GM18517 (cell line): ENCODE measurements around the gene MROH2A.

Source experiments
- ATAC-seq: cut with Tn5 transposase; IDR thresholded peaks from one replicate; pipeline ENCODE4 v1.9.1; 2021; ENCODE audit warnings: mild to moderate bottlenecking, moderate library complexity; ENCODE audit not compliant: unreplicated experiment

The MROH2A gene

DNA sequence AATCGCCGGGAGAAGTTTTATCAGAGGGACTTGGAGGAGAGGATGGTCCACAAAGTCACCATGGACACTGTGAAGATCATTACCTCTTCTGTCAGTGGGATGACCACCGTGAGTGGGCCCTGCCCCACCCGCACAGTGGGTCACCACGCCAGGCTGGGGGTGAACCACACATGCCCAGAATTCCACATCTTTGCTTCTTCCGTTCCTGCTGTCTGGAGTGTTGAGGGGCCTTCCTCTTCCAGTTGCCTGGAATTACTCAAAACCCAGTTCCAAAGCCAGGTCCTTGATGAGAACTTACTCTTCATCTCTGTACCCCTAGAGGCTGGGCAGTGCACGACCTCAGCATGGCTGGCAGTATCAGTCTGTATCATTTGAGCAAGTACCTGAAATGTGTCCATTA lies 22.1 kb downstream of the MROH2A start:
- no peak for ATAC-seq

DNA sequence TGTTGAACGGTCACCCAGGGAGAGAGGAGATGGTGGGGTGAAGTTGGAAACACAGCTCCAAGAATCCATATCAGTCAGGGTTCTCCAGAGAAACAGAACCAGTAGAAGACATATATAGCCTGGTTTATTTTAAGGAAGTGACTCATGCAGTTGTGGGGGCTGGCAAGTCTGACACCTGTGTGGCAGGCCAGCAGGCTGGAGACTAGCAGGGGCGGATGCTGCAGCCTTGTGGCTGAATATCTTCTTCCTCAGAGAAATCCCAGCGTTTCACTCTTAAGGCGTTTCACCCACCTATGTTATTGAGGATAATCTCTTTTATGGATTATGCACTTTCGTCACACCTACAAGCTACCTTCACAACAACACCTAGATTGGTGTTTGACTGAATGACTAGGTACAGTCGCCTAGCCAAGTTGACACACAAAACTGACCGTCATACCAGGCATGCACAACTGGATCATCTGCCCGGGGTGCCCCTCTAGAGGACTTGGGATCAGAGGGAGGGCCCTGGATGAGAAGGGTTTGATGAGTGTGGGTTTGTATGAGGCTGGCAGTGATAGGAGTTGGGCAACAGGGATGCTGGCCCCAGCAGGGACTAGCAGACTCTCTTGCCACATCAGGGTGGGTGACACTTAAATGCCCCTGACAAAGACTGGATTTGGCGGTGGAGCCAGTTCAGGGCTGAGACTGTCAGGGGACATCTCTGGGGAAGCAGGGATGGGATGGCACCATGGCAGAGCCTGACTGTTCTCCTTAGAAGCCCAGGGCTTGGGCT lies 23.4 kb downstream of the MROH2A start:
- ATAC-seq: no peak

DNA sequence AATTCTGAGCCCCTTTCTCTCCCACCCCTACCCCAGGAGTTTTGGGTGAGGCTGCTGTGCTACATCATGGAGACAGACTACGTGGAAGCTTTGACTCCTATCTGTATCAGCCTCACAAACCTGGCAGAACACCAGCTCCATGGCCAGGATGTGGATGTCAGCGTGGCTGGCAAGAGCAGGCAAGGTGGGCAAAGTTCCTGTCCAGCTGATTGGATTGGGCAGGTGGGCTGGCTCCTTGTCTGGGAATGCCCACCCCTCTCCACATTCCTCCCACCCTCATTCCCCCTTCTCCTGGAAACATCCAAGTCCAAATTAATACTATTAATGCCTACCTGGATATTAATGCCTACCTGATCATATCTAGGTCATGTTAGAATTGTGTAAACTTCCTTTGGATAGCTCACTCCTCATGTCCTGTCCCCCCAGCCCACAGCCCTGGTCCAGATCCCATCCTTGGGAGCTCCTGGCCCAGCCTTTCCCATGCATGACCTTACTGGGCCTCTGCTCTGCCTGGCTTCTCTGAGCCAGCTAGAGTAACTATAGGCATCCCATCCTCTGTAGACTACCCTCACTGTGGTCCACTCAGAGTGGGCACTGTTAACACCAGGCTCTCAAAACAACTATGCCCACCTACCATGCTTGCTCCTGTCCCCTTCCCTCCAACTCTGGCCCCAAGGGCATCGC lies 24.1 kb downstream of the MROH2A start:
- ATAC-seq: no peak

DNA sequence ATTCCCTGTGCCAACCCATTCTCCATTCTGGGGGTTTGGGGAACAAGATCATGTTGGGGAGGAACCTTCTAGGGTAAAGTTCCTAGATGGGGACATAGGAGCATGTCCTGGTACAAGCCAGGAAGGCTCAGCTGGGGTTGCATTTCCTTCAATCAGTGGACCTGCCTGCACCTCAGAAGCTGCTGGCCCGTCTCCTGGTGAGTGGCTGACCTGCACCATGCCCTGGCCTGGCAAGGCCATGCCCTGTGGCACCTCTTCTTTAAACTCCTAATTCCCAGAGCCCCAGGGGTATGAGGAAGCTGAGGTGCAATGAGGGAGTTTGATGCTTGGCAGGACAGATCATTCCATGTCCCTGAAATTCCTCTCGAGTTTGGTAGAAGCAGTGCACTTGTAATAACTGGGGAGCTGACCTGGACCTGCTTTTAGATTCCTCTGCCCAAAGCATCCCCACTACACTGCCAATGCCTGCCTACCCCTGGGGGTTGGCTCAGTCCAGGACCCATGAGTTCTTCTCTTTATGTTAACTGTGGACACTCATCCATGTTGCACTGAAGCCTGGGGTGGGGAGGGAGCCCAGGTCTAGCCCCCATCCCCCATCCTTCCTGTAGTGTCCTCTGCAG lies 25.3 kb downstream of the MROH2A start:
- ATAC-seq: no peak

DNA sequence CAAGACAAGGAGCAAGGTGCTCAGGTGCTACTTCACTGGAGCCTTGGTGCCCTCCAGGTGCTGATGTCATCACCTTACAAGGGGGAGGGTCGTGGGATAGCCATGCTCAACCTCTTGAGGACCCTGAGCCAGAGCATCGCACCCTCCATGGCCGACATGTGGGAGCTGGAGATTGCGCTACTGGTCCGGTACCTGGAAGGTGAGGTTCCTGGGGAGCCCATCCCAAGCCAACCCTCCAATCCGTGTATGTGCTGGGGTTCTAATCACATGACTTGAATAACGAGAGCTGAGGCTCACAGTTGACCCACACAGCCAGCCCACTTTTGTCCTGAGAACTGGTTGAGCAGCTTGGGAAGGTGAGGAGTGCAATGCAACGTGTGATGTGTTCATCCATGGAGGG lies 25.9 kb downstream of the MROH2A start:
- ATAC-seq: no peak

DNA sequence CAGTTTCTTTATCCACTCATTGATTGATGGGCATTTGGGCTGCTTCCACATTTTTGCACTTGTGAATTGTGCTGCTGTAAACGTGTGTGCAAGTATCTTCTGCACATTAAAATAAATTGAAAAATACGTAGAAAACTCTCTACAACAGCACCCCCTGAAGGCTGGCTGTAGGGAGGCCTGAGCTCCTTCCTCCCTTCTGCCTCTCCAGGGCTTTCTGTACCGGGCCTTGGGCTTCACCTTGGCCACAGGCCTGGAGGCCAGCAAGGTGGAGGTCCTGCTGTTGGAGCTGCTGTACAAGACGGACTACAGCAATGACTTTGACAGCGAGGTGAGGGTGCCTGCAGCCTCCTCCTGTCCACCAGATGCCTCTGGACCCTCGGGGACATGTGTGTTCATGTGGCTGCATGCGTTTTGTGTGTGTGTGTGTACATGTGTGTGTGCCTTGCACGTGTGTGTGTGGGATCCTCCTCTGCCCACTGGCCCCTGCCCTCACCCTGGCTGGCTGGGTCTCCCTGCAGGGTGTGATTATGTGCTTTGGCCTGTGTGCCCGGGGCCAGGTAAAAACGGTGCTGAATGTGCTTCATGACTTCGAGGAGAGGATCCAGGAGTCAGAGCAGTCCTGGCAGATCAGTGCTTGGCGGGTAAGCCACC lies 29.2 kb downstream of the MROH2A start:
- ATAC-seq: no peak

DNA sequence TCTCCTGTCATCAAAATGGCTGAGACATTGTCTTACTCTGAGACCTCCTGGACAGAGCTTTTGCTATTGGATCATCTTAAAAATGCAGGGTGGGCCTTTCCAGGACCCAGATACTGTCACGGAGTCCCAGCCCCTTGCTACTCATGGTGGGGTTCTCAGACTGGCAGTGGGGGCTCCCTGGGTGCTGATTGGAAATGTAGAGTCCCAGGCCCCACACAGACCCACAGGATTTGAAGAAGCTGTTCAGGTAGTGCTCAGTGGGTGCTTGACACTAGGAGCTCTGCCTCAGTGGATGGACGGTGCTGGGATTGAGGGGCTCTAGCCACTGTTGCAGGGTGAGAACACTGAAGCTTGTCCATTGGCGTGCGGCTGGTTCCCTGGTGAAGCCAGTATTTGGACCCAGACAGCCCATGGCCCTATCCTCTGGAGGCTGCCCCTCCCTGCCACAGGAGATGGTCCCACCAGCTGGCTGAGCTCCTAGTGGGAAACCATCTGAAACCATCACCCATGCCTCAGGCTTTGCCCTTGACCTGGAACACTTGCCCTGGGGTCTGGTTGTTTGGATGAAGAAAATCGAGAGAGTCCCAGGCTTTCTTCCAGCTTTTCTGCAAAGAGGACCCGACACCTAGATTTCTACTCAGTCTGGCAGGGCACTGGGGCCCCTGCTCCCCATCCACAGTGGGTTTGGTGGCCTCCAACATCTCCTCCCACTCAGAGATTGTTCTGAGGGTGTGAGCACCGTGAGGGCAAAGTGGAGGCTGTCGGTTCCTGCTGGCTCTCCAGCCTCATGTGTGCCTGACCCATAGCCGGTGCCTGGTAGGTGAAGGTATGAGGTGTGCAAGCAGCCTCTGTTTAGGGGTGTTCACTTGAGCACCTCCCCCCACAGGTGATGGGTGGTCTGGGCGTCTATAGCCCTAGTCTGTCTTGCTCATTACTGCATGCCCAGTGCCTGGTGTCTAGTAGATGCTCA lies 30.1 kb downstream of the MROH2A start:
- ATAC-seq: no peak

DNA sequence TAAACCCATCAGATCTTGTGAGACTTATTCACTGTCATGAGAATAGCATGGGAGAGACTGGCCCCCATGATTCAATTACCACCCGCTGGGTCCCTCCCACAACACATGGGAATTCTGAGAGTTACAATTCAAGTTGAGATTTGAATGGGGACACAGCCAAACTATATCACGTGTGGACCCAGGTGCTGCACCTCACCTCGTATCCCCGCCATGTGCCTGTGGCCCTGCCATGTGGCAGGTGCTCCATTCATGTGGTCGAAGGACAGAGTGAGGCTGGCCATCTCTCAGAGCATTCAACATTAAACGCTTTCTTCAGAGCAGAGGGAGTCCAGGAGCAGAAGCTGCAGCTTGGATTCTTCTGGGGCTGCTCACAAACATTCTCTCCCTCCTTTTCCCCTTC lies 32.3 kb downstream of the MROH2A start:
- ATAC-seq: no peak

DNA sequence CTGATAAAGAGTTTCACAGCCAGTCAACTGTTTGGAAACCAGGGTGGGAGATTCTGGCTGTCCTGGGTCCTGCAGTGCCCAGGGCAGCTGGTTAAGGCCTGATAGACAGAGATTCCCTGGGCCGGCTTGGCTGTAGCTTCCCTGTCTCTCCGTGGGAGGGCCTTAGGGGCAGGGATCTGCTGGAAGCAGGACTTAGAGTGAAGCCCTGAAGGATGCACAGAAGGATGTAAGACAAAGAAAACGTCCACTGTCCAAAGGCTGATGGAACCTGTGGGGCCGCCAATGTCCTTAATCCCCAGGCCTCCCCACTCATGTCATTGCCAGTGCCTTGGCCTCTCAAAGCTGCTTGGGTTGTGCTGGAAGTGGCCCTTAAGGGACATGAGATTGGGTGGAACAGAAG lies 33.0 kb downstream of the MROH2A start:
- no peak for ATAC-seq

DNA sequence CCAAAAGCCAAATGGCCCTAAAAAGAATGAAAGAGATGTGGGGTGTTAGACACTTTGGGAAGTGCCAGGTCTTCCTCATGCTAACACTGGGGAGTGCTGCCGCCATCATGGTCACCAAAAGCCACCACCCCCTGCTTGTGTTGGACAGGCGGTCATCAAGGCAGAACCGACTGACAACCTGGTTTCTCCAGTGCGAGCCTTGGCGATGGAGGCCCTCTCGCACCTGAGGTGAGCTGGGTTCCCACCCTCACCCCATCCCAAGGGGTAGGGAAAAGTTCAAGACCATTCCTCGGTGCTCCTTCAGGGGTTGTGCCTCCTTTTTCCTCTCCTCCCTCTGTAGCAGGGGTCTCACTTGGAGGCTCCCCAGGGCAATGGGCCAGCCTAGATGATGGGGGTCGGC lies 33.6 kb downstream of the MROH2A start:
- no peak for ATAC-seq

DNA sequence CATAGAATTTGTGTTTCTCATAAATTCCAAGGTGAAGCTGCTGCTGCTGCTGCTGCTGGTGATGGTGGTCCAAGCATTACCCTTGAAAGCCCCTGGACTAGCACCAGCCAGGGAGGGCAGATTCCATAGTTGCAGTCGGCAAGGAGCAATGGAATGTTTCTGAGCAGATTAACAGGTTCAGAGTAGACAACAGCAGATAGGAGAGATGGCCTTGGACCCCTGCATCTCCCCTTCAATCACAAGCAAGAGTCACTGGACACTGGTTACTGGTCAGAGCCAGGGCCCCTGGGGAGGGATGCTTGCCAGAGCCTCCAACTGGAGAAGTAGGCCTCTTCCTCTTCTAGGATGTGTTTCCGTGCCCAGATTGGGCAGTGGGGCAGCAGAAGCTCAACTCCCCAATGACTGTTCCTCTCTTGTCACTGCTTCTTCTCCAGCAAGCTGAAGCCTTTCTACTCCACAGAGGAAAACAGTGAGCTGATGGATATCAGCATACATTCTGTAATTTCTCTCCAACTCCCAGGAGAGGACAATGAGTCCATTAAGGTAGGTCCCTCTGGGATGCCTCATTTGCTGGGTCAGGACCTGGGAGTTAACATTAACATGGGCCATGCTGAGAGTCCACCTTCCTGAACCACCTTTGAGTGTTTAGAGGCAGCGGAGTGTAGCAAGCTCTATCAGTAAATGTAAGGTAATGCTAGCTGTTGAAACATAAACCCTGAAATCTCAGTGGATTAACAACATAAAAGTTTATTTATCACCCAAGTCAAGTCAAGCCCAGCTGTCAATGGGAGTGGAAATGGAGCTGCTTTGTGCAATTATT lies 35.3 kb downstream of the MROH2A start:
- ATAC-seq: no peak

DNA sequence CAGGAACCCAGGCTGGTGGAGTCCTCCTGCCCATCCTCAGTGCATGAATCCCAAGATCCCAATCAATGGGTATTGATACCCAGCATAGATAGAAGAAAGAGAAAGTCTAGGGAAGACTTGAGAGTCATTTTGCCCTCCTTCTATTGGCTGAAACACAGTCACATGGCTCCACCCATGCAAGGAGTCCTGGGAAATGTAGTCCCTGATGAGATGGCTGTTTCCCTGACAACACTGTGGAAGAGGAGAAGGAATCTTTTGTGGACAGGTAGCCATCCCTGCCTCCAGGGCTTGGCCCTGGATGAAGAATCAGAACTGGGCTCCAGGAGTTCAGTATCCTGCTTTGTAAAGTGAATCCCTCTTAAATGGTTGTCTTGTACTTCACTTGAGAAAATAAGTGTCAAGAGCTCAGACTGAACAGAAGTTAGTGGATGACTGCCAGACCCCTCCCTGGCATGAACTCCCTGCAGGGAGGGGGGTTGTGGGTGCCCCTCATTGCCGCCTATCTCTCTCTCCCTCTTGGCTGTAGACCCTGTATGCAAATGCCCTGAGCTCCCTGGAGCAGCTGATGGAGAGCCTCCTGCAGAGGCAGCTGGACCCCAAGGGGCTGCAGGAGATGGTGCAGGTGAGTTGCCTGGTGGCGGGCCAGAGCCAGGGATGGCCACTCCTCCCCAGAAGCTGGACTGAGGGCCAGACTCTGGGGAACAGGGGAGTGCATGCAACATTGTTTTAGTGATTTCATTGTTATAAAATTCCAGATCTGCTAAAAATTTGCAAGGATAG lies 36.1 kb downstream of the MROH2A start:
- ATAC-seq: no peak

DNA sequence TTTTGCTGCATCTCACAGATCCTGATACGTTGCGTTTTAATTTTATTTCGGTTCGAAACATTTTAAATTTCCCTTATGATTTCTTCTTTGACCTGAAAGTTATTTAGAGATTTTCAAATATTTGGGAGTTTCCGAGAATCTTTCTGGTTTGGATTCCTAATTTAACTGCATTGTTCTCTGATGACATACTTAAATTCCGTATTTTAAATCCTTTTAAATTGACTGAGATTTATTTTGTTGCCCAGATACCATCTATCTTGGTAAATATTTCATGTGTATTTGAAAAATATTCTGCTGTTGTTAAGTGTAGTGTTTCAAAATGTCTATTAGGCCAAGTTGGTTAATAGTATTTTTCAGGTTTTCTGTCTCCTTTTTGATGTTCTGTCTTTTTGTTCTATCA lies 37.7 kb downstream of the MROH2A start:
- no peak for ATAC-seq

DNA sequence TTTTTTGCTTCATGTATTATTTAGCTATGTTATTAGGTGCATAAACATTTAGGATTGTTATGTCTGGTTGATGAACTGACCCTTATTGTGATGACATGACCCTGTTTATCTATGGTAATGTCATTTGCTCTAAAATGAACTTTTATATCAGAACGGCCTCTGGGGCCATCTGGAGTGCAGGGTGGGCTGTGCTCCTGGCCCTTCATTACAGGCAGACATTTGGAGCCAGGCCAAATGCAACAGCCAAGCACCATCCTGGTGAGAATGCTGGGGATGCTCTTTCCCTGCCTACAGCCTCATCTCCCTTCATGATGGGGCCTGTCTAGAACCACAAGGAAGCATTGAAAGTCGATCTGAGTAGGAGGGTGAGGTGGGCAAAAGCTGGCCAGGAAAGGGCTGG lies 38.2 kb downstream of the MROH2A start:
- ATAC-seq: no peak

DNA sequence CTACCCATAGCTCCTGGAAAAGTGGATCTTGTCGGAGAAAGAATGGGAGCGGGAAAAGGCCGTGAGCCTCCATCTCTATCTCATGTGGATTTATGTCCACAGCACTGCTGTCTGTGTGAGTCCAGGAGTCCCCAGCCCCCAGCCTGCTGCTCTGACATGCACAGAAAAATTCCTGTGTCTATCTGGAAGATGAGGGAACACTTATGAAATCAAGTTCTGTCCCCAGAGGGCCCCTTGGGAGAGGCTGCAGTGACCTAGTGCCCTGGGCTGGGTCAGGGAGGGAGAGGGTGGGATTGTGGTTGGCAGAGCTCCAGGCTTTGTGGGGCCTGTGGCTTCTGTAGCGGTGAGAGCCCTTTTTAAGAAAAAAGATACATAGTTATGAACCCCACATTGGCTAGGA lies 38.6 kb downstream of the MROH2A start:
- no peak for ATAC-seq

DNA sequence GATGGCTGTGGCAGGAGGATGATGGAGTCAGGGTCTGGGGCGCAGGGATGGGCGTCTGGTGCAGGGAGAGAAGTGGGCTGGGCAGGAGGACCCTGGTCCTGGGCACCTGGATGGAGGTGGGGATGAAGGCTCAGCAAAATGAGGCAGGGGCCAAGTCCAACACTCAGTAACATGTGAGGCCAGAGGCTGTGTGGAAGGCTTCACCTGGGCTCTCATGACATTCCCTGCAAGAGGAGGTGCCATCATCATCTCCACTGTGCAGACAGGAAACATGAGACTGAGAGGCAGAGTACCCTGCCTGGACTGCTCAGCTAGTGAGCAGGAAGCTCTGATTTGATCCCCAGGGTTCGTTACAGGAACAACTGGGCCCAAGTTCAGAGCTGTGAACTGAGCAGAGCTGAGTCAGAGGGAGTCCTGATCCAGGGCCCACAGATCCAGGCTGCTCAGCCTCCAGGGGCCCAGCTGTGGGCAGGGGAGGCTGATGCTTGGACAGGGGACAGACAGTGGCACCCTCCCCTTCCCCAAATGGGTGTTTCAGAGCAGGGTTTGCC lies 39.3 kb downstream of the MROH2A start:
- ATAC-seq: no peak

DNA sequence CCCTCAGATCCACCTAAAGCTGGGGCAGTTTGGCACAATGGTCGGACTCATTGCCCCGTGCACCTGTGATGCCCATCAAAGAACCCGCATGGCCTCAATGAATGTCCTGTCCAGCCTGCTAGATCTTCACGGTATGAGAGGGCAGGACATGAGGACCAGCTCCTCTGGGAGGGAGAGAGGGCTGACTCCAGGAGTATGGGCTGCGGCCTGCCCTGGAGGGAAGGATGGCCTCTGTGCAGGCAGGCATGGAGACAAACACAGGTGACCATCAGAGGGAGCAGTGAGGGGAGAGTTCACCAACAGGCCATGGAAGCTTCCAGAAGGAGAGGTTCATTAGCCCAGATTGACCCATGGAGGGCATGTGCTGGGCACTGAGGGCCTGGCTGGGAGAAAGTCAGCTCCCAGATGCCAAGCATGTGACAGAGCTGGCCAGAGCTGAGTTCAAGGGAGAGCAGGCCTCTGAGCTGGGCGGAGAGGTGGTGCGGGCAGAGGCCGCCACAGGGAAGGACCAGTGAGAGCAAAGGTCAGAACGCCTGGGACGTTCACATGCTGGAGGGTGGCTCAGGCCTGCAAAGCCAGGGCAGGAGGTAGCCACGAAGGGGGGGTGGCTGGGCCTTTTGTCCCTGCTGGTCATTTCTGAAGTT lies 40.0 kb downstream of the MROH2A start:
- ATAC-seq: no peak
